MM.1S (cell line): Measurements from ENCODE around the gene CALM1.

Experiments
- DNase-seq: peaks from one replicate; pipeline ENCODE4 v3.0.0-alpha.2; 2015
- H2AFZ ChIP-seq: fragments of 300-600 bp; sonication (generic); 2 replicates; pipeline ENCODE4 v1.6.0; 2016; ENCODE audit warnings: antibody characterized with exemption, low read length
- H3F3A ChIP-seq: fragments of 300-600 bp; sonication (generic); 2 replicates; pipeline ENCODE4 v1.6.1; 2016; ENCODE audit warnings: mild to moderate bottlenecking, antibody characterized with exemption, low read length, moderate library complexity, mixed read lengths; ENCODE audit not compliant: insufficient read depth
- H3K27ac ChIP-seq: fragments of 300-600 bp; sonication (generic); 2 replicates; pipeline ENCODE4 v1.5.1; 2016; ENCODE audit warnings: mild to moderate bottlenecking, low read length
- H3K27me3 ChIP-seq: fragments of 300-600 bp; sonication (generic); replicated peaks from 2 replicates; pipeline ENCODE4 v1.6.0; 2016; ENCODE audit warnings: low read length; ENCODE audit not compliant: insufficient read depth
- H3K36me3 ChIP-seq: fragments of 300-600 bp; sonication (generic); replicated peaks from 2 replicates; pipeline ENCODE4 v1.6.1; 2016; ENCODE audit warnings: mild to moderate bottlenecking, low read length, mixed read lengths; ENCODE audit not compliant: insufficient read depth
- H3K4me1 ChIP-seq: fragments of 300-600 bp; sonication (generic); 2 replicates; pipeline ENCODE4 v1.6.1; 2016; ENCODE audit warnings: low read length, mixed read lengths
- H3K4me2 ChIP-seq: fragments of 300-600 bp; sonication (generic); 2 replicates; pipeline ENCODE4 v1.6.0; 2016; ENCODE audit warnings: low read depth, low read length
- H3K4me3 ChIP-seq: fragments of 300-600 bp; sonication (generic); 2 replicates; pipeline ENCODE4 v1.5.1; 2016; ENCODE audit warnings: low read length, mixed read lengths
- H3K79me2 ChIP-seq: fragments of 300-600 bp; sonication (generic); 2 replicates; pipeline ENCODE4 v1.6.1; 2016; ENCODE audit warnings: mixed run types, low read length, mixed read lengths
- H3K9ac ChIP-seq: fragments of 300-600 bp; sonication (generic); 2 replicates; pipeline ENCODE4 v1.6.1; 2016; ENCODE audit warnings: low read length, mixed read lengths
- H3K9me2 ChIP-seq: fragments of 300-600 bp; sonication (generic); replicated peaks from 2 replicates; pipeline ENCODE4 v1.6.1; 2016; ENCODE audit warnings: mild to moderate bottlenecking, low read length, mixed read lengths; ENCODE audit not compliant: insufficient read depth
- H3K9me3 ChIP-seq: fragments of 300-600 bp; sonication (generic); replicated peaks from 2 replicates; pipeline ENCODE4 v1.6.1; 2016; ENCODE audit warnings: mild to moderate bottlenecking, low read length, mixed read lengths; ENCODE audit not compliant: insufficient read depth
- H4K20me1 ChIP-seq: fragments of 300-600 bp; sonication (generic); 2 replicates; pipeline ENCODE4 v1.6.1; 2016; ENCODE audit warnings: mild to moderate bottlenecking, low read length, moderate library complexity, mixed read lengths; ENCODE audit not compliant: insufficient read depth
- CTCF ChIP-seq: fragments of 300-600 bp; sonication (generic); IDR thresholded peaks from 2 replicates; pipeline ENCODE4 v1.5.1; 2016; ENCODE audit warnings: antibody characterized with exemption, low read length, mixed read lengths
- EZH2 ChIP-seq: fragments of 300-600 bp; sonication (generic); optimal IDR thresholded peaks from 2 replicates; pipeline ENCODE3; 2017; ENCODE audit warnings: low read depth, mild to moderate bottlenecking, antibody characterized with exemption, low read length, mixed read lengths
- EZH2phosphoT487 ChIP-seq: fragments of 300-600 bp; sonication (generic); IDR thresholded peaks from 2 replicates; pipeline ENCODE4 v1.6.1; 2018; ENCODE audit warnings: antibody characterized with exemption, low read length

Gene CALM1

GRCh38 chr14:90403065-90403464 lies 6.2 kb downstream of the CALM1 start:
- TF ChIP-seq CTCF (no peak), EZH2 (no peak), EZH2phosphoT487 (no peak)
- Histone ChIP-seq H3K27ac (no peak overlapping the region), H2AFZ (no peak overlapping the region), H3K27me3 (no peaks in the 10 kb centered on the region), H3K36me3 (peaks cover 3% of the 10 kb centered on the region; the same call in 1 of the 2 replicates), H3K9me2 (no peaks in the 10 kb centered on the region), H4K20me1 (no peaks in the 10 kb centered on the region; the same call in 1 of the 2 replicates), H3K9me3 (no peaks in the 10 kb centered on the region), H3K4me3 (no peak overlapping the region), H3F3A (0 out of 2 replicates have a peak, but pooled peaks cover 7% of the 10 kb centered on the region), H3K9ac (no peak overlapping the region), H3K4me2 (no peak overlapping the region), H3K79me2 (peaks cover 26% of the 10 kb centered on the region), H3K4me1 (no peaks in the 10 kb centered on the region)
- DNase-seq = no peak

DNA sequence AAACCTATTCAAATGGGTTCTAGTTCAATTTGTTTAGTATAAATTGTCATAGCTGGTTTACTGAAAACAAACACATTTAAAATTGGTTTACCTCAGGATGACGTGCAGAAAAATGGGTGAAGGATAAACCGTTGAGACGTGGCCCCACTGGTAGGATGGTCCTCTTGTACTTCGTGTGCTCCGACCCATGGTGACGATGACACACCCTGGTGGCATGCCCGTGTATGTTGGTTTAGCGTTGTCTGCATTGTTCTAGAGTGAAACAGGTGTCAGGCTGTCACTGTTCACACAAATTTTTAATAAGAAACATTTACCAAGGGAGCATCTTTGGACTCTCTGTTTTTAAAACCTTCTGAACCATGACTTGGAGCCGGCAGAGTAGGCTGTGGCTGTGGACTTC lies 8.3 kb downstream of the CALM1 start:
- no peaks in the 10 kb centered on the region for H3K4me1 ChIP-seq
- H3K4me2 ChIP-seq = no peak overlapping the region
- H3K9ac ChIP-seq = no peak overlapping the region
- peaks cover 3% of the 10 kb centered on the region; the same call in 1 of the 2 replicates for H3K36me3 ChIP-seq
- DNase-seq = no peak
- no peaks in the 10 kb centered on the region for H3K9me2 ChIP-seq
- peaks cover 7% of the 10 kb centered on the region for H3K79me2 ChIP-seq
- H3K27me3 ChIP-seq = no peaks in the 10 kb centered on the region
- H4K20me1 ChIP-seq = no peaks in the 10 kb centered on the region
- H3F3A ChIP-seq = no peaks in the 10 kb centered on the region
- TF ChIP-seq CTCF = no peak
- TF ChIP-seq EZH2phosphoT487 = no peak
- no peak for TF ChIP-seq EZH2
- H3K9me3 ChIP-seq = no peaks in the 10 kb centered on the region
- no peak overlapping the region for H3K27ac ChIP-seq
- H2AFZ ChIP-seq = no peak overlapping the region
- H3K4me3 ChIP-seq = no peak overlapping the region

DNA sequence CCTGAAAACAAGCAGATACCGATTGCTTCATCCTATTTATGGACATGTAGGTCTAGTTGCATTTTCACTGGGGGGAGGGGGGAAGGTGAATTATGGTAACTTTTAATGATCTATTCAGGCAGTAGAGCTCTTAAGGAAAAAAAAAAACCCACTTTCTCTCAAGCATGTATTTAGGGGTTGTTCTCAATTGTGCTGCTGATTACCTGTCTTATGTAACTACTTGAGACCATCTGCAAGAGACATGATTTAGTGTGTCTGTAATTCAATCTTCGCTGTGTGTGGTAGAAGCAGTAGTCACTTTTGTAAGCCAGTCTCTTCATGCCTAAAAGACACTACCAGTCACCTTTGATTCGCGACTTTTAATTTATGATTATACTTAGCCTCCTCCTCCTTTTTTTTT lies 8.9 kb downstream of the CALM1 start:
- Histone ChIP-seq H3F3A (no peaks in the 10 kb centered on the region), H3K9me2 (no peaks in the 10 kb centered on the region), H3K4me2 (no peak overlapping the region), H3K9ac (no peak overlapping the region), H3K36me3 (peaks cover 3% of the 10 kb centered on the region; the same call in 1 of the 2 replicates), H4K20me1 (no peaks in the 10 kb centered on the region), H3K27ac (no peak overlapping the region), H3K4me1 (no peaks in the 10 kb centered on the region), H2AFZ (no peak overlapping the region), H3K27me3 (no peaks in the 10 kb centered on the region), H3K4me3 (no peak overlapping the region), H3K9me3 (no peaks in the 10 kb centered on the region), H3K79me2 (peaks cover under 1% of the 10 kb centered on the region)
- DNase-seq = no peak
- TF ChIP-seq EZH2 (no peak), CTCF (no peak), EZH2phosphoT487 (no peak)
